GM06990 (cell line): Measurements from ENCODE around the gene ADAMTS12.

Source experiments
- DNase-seq: peaks from one replicate; pipeline ENCODE4 v3.0.0-alpha.2; 2011; ENCODE audit not compliant: insufficient read length; ENCODE audit errors: extremely low read depth
- H3K27me3 ChIP-seq: replicated peaks from 2 replicates; pipeline ENCODE4 v1.6.0; 2011; ENCODE audit warnings: low read length; ENCODE audit not compliant: control insufficient read depth, insufficient read depth
- H3K36me3 ChIP-seq: 2 replicates; pipeline ENCODE4 v1.5.1; 2011; ENCODE audit warnings: low read length; ENCODE audit not compliant: control insufficient read depth, insufficient read depth
- H3K4me3 ChIP-seq: replicated peaks from 2 replicates; pipeline ENCODE4 v1.5.1; 2011; ENCODE audit warnings: low read depth, mild to moderate bottlenecking, control low read depth, low read length
- CTCF ChIP-seq: IDR thresholded peaks from 2 replicates; pipeline ENCODE4 v1.5.1; 2011; ENCODE audit warnings: low read length, control low read depth, mild to moderate bottlenecking, inconsistent platforms; ENCODE audit not compliant: insufficient read depth, poor library complexity, severe bottlenecking

Gene ADAMTS12

DNA sequence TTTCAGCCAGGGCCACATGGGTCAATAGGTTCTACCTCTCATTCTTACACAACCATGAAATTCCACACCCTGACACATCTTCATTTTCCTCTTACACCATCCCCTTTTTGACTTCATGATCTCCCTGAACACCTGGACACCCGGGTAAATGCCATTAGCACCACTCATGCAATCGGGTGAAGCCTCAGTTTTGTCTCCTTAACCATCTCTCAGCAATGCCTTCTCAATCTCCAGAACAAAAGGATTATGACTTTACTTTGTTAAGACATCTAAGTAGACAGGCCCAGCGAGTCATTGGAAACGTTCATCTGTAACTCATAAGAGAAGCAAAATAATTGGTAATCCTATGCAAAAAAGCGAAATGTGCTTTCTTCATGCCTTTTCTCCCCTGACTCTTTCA is 49.9 kb downstream of the ADAMTS12 start:
- H3K27me3 ChIP-seq = no peaks in the 10 kb centered on the region
- DNase-seq = no peak
- TF ChIP-seq CTCF = no peak
- H3K4me3 ChIP-seq = no peak overlapping the region
- H3K36me3 ChIP-seq = no peaks in the 10 kb centered on the region

DNA sequence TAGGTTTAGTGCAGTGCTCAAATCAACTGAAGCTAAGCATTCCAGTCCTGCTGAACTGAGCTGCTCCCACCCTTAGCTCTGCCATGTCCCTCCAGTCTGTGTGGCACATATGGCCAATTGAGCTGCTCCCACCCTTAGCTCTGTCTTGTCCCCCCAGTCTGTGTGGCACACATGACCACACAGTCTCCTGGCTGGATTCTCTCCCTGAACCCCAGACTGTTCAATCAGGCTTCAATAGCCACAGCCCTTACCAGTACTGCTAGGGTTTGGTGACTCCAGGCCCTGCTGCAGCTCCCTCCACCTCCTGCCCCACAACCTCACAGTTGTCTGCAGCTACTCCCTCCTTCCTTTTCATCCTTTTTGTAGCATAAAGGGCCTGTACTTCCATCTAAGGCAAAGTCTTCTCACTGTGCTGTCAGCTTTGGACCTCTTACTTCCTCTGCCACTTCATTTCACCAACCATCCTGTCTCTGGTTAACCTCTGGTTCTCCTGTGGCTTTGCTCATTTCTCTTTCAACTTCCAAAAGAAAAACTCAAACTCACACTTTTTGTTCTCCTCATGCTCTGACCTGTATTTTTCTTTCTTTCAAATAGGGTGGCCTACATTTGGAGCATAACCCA is 50.8 kb downstream of the ADAMTS12 start:
- no peak for TF ChIP-seq CTCF
- H3K27me3 ChIP-seq = no peaks in the 10 kb centered on the region
- no peak for DNase-seq
- no peaks in the 10 kb centered on the region for H3K36me3 ChIP-seq
- no peak overlapping the region; the same call in 1 of the 2 replicates for H3K4me3 ChIP-seq

DNA sequence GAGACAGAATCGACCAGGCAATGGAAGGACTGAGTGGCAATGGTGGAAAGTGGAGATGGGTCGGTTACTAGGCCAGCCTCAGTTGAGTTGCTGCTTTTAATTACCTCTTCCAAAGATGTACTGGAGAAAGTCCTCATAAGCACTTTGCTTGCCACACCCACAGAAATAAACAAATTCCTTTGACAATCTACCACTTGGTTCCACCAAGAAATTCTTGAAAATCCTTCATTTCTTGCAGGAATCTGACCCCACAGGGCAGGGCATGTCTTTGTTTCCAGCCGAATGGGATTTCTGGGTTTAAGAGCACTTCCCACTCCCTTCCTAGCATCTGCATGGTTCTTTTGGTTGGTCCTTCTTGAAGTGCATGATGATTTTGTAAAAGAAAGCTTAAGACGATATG is 54.5 kb downstream of the ADAMTS12 start:
- DNase-seq = no peak
- TF ChIP-seq CTCF = no peak
- Histone ChIP-seq H3K36me3 (no peaks in the 10 kb centered on the region), H3K27me3 (no peaks in the 10 kb centered on the region), H3K4me3 (no peak overlapping the region)

- Histone ChIP-seq H3K36me3 (no peaks in the 10 kb centered on the region), H3K27me3 (no peaks in the 10 kb centered on the region), H3K4me3 (no peak overlapping the region)
- DNase-seq = no peak
- TF ChIP-seq CTCF = no peak
Observed at GRCh38 chr5:33834334-33834733, 57.5 kb downstream of the ADAMTS12 start.

- Histone ChIP-seq H3K36me3 (no peaks in the 10 kb centered on the region), H3K27me3 (no peaks in the 10 kb centered on the region), H3K4me3 (no peak overlapping the region)
- no peak for DNase-seq
- no peak for TF ChIP-seq CTCF
Observed at GRCh38 chr5:33833237-33833575, 58.6 kb downstream of the ADAMTS12 start.

DNA sequence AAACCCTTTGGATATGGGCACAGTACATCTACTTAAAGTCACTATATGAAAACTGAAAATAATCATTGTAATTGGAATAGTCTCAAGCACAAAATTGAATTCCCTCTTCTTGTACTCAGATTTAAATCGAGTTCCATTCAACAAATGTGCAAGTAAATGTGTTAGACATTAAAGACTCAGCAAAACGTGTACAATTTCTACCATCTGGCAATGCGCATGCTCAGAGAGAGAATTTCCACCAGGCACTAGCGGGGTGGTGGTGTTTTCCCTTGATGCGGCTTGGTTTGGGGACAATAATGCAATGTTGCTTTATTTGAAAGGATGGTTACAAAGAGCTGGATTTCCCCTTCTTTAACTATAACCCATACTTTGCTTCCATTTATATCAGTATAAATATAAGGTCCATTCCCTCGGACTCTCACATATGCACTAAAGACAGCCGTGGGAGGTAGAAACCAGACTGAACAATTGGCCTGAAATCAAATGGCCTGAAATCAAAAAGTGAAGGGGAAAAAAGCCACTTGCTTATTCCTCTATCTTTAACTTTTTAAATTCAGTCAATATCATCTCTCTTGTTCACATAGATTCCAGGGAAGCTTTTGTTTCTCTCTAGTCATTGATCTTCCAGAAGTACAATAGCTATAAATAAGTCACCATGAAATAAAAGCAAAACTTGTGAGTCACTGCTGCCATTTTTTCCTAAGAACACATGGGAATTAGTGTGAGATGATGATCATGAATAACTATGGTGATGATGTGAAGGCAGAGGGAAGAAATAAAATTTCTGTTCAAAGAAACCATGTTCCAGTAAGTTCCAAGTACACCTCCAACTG is 59.2 kb downstream of the ADAMTS12 start:
- no peak for DNase-seq
- Histone ChIP-seq H3K36me3 (no peaks in the 10 kb centered on the region), H3K4me3 (no peak overlapping the region), H3K27me3 (no peaks in the 10 kb centered on the region)
- no peak for TF ChIP-seq CTCF
